Esophagus muscularis mucosa (tissue), 4 donors: Measurements from ENCODE around the gene TFAM. TPM values are rescaled to one million over a fixed set of nuclear protein-coding genes. Genes with fewer than 3 reads are reported as not detected.

Experiments
- DNase-seq: peaks from one replicate; pipeline ENCODE4 v3.0.0-alpha.2; 2017; ENCODE audit errors: extremely low spot score
- H3K27ac ChIP-seq, 4 donors: fragments of 200-600 bp; sonication (generic); replicated peaks in 1 of 4; 1 replicate in 3 of 4; 2 replicates in 1 of 4; pipeline ENCODE4 v1.5.1; 2016 to 2019; ENCODE audit warnings: mild to moderate bottlenecking in 1 of 4
- H3K27me3 ChIP-seq, 4 donors: fragments of 200-600 bp; sonication (generic); one replicate each; pipeline versions ENCODE4 v1.5.1 to v1.6.0; 2016 to 2019
- H3K36me3 ChIP-seq, 4 donors: fragments of 200-600 bp; sonication (generic); one replicate each; pipeline ENCODE4 v1.5.1; 2016 to 2019
- H3K4me1 ChIP-seq, 4 donors: fragments of 200-600 bp; sonication (generic); one replicate each; pipeline ENCODE4 v1.5.1; 2016 to 2019
- H3K4me3 ChIP-seq, 4 donors: fragments of 200-600 bp; sonication (generic); 1 replicate in 2 of 4; 2 replicates in 2 of 4; pipeline ENCODE4 v1.5.1; 2016 to 2019; ENCODE audit warnings: mild to moderate bottlenecking in 4 of 4, moderate library complexity in 1 of 4
- H3K9me3 ChIP-seq, 4 donors: fragments of 200-600 bp; sonication (generic); 1 replicate in 3 of 4; 2 replicates in 1 of 4; pipeline ENCODE4 v1.5.1; 2016 to 2019
- EP300 ChIP-seq: sonication (generic); formaldehyde crosslinking; IDR thresholded peaks from one replicate; pipeline ENCODE4 v1.6.1; 2017; ENCODE audit warnings: antibody characterized with exemption
- POLR2A ChIP-seq: fragments of 450-650 bp; IDR thresholded peaks from one replicate; pipeline ENCODE4 v1.6.1; 2017; ENCODE audit warnings: antibody characterized with exemption, moderate library complexity, mild to moderate bottlenecking, low read depth
- POLR2AphosphoS5 ChIP-seq, 2 donors: sonication (generic); formaldehyde crosslinking; IDR thresholded peaks; one replicate each; pipeline ENCODE4 v1.6.1; 2017; ENCODE audit warnings: antibody characterized with exemption in 2 of 2
- WGBS: methylation state at CpG from one replicate; pipeline ENCODE4 v1.1.5; 2018; 5-methylcytosine and 5-hydroxymethylcytosine counted together
- intact Hi-C: fragments of 100-400 bp; cut with DNase I; formaldehyde crosslinking; loops from one replicate; pipeline ENCODE4 v1.15.1; 2023
- total RNA-seq, 4 donors: library from RNA; depleted of rRNA; stranded (reverse); fragments of >200 nt; gene quantifications; one replicate each; pipeline versions ENCODE4 v1.1.0 to v1.2.1, GENCODE V29; 2016
- TF ChIP-seq, protein P1 (sequence below), 3 experiments: fragments of 200-600 bp in 2 of 3; fragments of 450-650 bp in 1 of 3; sonication (generic) in 2 of 3; IDR thresholded peaks; one replicate each; pipeline ENCODE4 v1.5.1; 2017 to 2019; ENCODE audit warnings: antibody characterized with exemption in 3 of 3, mild to moderate bottlenecking in 2 of 3, moderate library complexity in 1 of 3

Gene TFAM
- total RNA-seq, 4 donors from 2014 or later, result 15.4 to 24.3 (median 19.5) TPM

DNA sequence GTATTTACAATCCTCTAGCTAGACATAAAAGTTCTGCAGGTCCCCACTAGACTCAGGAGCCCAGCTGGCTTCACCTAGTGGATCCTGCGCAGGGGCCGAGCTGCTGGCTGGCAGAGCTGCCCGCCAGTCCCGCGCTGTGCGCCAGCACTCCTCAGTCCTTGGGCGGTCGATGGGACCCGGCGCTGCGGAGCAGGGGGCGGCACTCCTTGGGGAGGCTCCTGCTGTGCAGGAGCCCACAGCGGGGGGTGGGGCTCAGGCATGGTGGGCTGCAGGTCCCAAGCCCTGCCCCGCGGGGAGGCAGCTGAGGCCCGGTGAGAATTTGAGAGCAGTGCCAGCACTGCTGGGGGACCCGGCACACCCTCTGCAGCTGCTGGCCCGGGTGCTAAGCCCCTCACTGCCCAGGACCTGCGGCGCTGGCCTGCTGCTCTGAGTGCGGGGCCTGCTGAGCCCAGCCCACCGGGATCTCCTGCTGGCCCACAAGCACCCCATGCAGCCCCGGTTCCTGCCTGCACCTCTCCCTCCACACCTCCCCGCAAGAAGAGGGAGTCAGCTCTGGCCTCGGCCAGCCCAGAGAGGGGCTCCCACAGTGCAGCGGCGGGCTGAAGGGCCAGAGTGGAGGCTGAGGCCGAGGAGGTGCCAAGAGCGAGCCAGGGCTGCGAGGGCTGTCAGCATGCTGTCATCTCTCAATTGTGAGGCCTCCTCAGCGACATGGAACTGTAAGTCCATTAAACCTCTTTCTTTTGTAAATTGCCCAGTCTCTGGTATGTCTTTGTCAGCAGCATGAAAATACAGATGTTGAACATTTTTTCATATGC lies 63.1 kb downstream of the TFAM start:
- H3K36me3 ChIP-seq, result no peaks in the 10 kb centered on the region
- H3K9me3 ChIP-seq, result peaks cover 0 to 8% (median 0%) of the 10 kb centered on the region in 4 donors
- intact Hi-C loops, result no loop called here
- DNase-seq, result no peak
- H3K4me3 ChIP-seq, result no peak overlapping the region
- no peak overlapping the region for H3K27ac ChIP-seq
- no peaks in the 10 kb centered on the region for H3K4me1 ChIP-seq
- peaks cover 0 to 7% (median 0%) of the 10 kb centered on the region in 4 donors for H3K27me3 ChIP-seq
- TF ChIP-seq POLR2A (no peak), POLR2AphosphoS5 (IDR thresholded peaks at IDR 0.05) (no peak), EP300 (no peak)
- TF ChIP-seq, protein P1, sequence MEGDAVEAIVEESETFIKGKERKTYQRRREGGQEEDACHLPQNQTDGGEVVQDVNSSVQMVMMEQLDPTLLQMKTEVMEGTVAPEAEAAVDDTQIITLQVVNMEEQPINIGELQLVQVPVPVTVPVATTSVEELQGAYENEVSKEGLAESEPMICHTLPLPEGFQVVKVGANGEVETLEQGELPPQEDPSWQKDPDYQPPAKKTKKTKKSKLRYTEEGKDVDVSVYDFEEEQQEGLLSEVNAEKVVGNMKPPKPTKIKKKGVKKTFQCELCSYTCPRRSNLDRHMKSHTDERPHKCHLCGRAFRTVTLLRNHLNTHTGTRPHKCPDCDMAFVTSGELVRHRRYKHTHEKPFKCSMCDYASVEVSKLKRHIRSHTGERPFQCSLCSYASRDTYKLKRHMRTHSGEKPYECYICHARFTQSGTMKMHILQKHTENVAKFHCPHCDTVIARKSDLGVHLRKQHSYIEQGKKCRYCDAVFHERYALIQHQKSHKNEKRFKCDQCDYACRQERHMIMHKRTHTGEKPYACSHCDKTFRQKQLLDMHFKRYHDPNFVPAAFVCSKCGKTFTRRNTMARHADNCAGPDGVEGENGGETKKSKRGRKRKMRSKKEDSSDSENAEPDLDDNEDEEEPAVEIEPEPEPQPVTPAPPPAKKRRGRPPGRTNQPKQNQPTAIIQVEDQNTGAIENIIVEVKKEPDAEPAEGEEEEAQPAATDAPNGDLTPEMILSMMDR (IDR thresholded peaks at IDR 0.05), result no peak
- 90% methylated on average over 3 of the region's 31 CpGs for WGBS

Other genes with a start within 250 kb of the TFAM start
- gene IPMK, start 117.5 kb upstream of the TFAM start, total RNA-seq, result 1 to 10 TPM; 3.4 to 5.5 (median 4.3) TPM
- 10 to 100 TPM; 30.8 to 46.3 (median 33.0) TPM for gene CISD1, start 116.2 kb upstream of the TFAM start, total RNA-seq
- gene UBE2D1, start 50.4 kb upstream of the TFAM start, total RNA-seq, result 10 to 100 TPM; 11.5 to 17.4 (median 15.3) TPM
- 10 to 100 TPM; 19.1 to 24.9 (median 20.5) TPM for gene BICC1, start 127.5 kb downstream of the TFAM start, total RNA-seq